ENCODE measurements around the gene RAB3IL1. TPM values are rescaled to one million over a fixed set of nuclear protein-coding genes. Genes with fewer than 3 reads are reported as not detected.

RAB3IL1 gene
- total and polyA plus RNA-seq, 2 of the 13 experiments (the other 11 are each of a cell fraction or from before 2014, with no cell fraction given), result 1.2 to 2.0 TPM

DNA sequence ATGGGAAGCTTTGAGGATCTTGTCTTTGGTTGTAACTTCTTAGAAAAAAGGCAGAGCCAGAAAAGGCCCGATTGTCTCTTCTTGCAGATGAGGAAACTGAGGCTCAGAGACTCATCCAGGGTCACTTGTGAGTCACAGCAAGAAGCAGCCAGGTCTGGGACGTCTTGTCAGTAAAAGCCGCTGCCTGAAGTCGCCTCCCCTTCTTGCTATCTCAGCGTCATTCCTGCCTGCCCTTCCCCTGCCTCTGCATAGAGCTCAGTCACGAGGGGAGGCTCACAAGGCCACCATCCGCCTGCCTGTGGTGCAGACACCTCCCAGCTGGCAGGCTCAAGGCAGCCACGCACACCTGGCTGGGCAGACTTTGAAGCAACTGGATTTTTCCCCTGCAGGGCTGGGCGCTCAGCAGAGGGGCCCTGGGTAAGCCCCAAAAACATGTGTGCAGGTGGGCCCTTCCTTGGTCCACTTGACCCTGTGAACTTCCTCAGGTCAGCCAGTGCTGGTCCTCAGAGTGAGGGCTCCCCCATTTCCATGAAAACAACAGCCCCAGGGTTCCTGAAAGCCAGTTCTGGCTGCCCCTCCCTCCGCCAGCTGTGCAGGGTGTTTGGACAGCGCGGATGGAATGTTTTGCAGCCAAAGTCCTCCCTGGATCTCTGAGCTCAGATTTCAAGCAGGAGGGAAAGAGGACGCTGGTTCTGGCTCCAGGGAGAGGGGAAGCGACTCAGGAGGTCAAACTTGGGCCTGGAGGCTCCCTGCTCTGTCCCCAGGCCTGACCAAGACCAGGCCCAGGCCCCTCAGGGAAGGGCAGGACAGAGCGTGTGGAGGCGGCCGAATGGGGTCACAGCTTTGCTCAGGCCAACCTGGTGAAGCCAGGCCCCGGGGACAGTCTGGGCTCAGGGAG, 6.0 kb upstream of the RAB3IL1 start (continued):
- TF ChIP-seq, protein P1, sequence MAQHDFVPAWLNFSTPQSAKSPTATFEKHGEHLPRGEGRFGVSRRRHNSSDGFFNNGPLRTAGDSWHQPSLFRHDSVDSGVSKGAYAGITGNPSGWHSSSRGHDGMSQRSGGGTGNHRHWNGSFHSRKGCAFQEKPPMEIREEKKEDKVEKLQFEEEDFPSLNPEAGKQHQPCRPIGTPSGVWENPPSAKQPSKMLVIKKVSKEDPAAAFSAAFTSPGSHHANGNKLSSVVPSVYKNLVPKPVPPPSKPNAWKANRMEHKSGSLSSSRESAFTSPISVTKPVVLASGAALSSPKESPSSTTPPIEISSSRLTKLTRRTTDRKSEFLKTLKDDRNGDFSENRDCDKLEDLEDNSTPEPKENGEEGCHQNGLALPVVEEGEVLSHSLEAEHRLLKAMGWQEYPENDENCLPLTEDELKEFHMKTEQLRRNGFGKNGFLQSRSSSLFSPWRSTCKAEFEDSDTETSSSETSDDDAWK (CRISPR knock-in tag; IDR thresholded peaks at IDR 0.05), result no peak
- TF ChIP-seq TCF7L2 (IDR thresholded peaks at IDR 0.05; ENCODE audit: low read depth, low read length) (no peak), RFXANK (CRISPR knock-in tag; IDR thresholded peaks at IDR 0.05) (0 out of 2 replicates have a peak, but pooled peaks have one; percentile 43), ATAD3A (CRISPR knock-in tag; IDR thresholded peaks at IDR 0.05) (no peak), FOXO1 (CRISPR knock-in tag; IDR thresholded peaks at IDR 0.05) (peak; percentile 38; the same call in 1 of the 2 replicates), HDAC1 (CRISPR knock-in tag; IDR thresholded peaks at IDR 0.05) (peak; percentile 91), ZNF605 (CRISPR knock-in tag; IDR thresholded peaks at IDR 0.05) (peak; percentile 89), ZNF879 (CRISPR knock-in tag; IDR thresholded peaks at IDR 0.05) (0 out of 2 replicates have a peak, but pooled peaks have one; percentile 30), XBP1 (CRISPR knock-in tag; IDR thresholded peaks at IDR 0.05) (no peak), JUND (CRISPR knock-in tag; IDR thresholded peaks at IDR 0.05) (no peak; the same call in 1 of the 2 replicates), NR1H2 (CRISPR knock-in tag; IDR thresholded peaks at IDR 0.05; ENCODE audit: borderline replicate concordance, low read depth) (peak; percentile 19; the same call in 1 of the 2 replicates), ZNF816 (CRISPR knock-in tag; IDR thresholded peaks at IDR 0.05; ENCODE audit: borderline replicate concordance) (peak; percentile 64; the same call in 1 of the 2 replicates), DMAP1 (CRISPR knock-in tag; IDR thresholded peaks at IDR 0.05) (0 out of 2 replicates have a peak, but pooled peaks have one; percentile 52), NR2F6 (IDR thresholded peaks at IDR 0.05) (0 out of 2 replicates have a peak, but pooled peaks have one; percentile 65), NR2F6 (CRISPR knock-in tag; IDR thresholded peaks at IDR 0.05) (peak; percentile 31), RBM22 (optimal IDR thresholded peaks at IDR 0.05; ENCODE audit: low read length) (no peak), AHR (CRISPR knock-in tag; IDR thresholded peaks at IDR 0.05) (no peak; the same call in 1 of the 2 replicates), SAP130 (CRISPR knock-in tag; IDR thresholded peaks at IDR 0.05; ENCODE audit: low read depth) (peak; percentile 82), MTA3 (CRISPR knock-in tag; IDR thresholded peaks at IDR 0.05) (no peak)
- TF ChIP-seq, protein P2, sequence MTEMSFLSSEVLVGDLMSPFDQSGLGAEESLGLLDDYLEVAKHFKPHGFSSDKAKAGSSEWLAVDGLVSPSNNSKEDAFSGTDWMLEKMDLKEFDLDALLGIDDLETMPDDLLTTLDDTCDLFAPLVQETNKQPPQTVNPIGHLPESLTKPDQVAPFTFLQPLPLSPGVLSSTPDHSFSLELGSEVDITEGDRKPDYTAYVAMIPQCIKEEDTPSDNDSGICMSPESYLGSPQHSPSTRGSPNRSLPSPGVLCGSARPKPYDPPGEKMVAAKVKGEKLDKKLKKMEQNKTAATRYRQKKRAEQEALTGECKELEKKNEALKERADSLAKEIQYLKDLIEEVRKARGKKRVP (CRISPR knock-in tag; IDR thresholded peaks at IDR 0.05), result no peak
- TF ChIP-seq, protein P3, sequence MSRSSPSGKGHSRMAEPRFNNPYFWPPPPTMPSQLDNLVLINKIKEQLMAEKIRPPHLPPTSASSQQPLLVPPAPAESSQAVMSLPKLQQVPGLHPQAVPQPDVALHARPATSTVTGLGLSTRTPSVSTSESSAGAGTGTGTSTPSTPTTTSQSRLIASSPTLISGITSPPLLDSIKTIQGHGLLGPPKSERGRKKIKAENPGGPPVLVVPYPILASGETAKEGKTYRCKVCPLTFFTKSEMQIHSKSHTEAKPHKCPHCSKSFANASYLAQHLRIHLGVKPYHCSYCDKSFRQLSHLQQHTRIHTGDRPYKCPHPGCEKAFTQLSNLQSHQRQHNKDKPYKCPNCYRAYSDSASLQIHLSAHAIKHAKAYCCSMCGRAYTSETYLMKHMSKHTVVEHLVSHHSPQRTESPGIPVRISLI (CRISPR knock-in tag; IDR thresholded peaks at IDR 0.05; ENCODE audit: borderline replicate concordance), result peak; percentile 47; the same call in 1 of the 2 replicates
- TF ChIP-seq, protein P4, sequence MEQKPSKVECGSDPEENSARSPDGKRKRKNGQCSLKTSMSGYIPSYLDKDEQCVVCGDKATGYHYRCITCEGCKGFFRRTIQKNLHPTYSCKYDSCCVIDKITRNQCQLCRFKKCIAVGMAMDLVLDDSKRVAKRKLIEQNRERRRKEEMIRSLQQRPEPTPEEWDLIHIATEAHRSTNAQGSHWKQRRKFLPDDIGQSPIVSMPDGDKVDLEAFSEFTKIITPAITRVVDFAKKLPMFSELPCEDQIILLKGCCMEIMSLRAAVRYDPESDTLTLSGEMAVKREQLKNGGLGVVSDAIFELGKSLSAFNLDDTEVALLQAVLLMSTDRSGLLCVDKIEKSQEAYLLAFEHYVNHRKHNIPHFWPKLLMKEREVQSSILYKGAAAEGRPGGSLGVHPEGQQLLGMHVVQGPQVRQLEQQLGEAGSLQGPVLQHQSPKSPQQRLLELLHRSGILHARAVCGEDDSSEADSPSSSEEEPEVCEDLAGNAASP (CRISPR knock-in tag; IDR thresholded peaks at IDR 0.05; ENCODE audit: borderline replicate concordance), result 0 out of 2 replicates have a peak, but pooled peaks have one; percentile 30
- TF ChIP-seq, protein P5, sequence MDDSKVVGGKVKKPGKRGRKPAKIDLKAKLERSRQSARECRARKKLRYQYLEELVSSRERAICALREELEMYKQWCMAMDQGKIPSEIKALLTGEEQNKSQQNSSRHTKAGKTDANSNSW (CRISPR knock-in tag; IDR thresholded peaks at IDR 0.05; ENCODE audit: borderline replicate concordance), result no peak
